ES-I3 (cell line): ENCODE results near the gene TAMM41.
"Not testable (repeated sequence)": the region's sequence is repeated elsewhere in the genome, so short reads cannot be mapped to it uniquely, and the experiment has no call there.

Source experiments
- H3K36me3 ChIP-seq: 2 replicates; pipeline ENCODE4 v1.6.1; 2013; ENCODE audit warnings: mild to moderate bottlenecking, low read length, control low read depth, moderate library complexity; ENCODE audit not compliant: insufficient read depth
- H3K4me1 ChIP-seq: 2 replicates; pipeline ENCODE4 v1.6.1; 2013; ENCODE audit warnings: mild to moderate bottlenecking, control low read depth, low read length; ENCODE audit not compliant: insufficient read depth
- H3K9ac ChIP-seq: 2 replicates; pipeline ENCODE4 v1.6.1; 2013; ENCODE audit warnings: low read depth, mild to moderate bottlenecking, low read length, moderate library complexity
- H3K9me3 ChIP-seq: 2 replicates; pipeline ENCODE4 v1.6.1; 2013; ENCODE audit warnings: mild to moderate bottlenecking, low read length, moderate library complexity; ENCODE audit not compliant: control insufficient read depth, insufficient read depth

The TAMM41 gene

DNA sequence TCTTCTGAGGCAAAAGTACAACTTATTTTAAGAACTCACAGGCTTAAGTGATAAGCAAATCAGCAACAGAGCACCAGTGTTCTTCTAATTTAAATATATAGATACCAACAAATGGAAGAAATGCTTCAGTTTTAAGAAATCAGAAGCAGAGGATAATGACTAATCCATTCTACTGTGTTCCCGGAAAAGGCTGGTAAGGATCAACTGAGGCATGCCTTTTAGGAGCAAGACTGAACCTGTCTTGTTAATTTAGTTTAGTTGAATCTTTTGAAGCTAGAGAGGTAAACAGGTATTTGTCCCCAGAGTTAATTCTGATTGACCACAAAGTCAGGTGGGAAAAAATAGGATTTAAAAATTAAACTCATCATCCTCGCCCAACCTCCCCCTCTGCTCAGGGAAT, 51.8 kb downstream of the TAMM41 start:
- Histone ChIP-seq H3K9me3 (no peaks in the 10 kb centered on the region), H3K36me3 (0 out of 2 replicates have a peak, but pooled peaks cover under 1% of the 10 kb centered on the region), H3K9ac (no peak overlapping the region), H3K4me1 (peaks cover 13% of the 10 kb centered on the region; the same call in 1 of the 2 replicates)

DNA sequence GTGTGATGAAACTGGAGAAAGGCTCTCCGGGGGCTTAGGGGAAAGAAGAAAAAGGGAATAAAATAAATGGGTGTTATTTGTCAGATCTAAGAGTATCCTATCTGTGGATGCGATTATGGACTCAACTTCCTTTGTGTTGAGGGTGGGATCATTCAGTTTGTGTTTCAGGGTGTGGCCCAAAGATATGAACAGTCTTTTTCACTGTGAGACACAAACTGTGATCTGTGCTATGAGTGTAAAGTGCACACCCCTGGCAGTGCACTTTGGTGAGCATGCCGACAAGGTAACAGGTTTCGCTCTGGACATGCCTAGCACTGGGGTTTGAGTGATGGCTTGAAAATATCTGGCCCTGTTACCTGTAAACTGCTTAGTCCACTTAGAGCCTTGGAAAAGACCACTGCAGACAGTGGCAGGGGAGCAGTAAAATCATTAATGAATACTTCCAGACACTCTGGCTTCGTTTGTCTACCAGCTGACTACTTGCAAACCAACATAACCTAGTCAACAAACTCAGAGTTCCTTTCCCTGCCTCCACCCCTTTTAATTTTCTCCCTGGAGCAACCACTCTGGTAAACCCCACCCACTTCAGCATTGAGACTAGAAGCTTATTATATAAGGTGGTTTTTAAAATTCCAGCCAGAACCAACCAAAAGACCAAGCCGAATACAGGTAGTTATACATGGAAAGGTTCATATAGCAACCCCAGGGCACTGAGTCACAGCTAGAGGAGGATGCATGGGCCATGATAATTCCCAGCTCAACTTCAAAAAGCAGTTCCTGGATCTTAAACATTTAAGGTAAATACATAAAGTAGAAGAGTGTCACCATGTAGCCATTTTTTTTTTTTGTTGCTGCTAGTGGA, 55.1 kb downstream of the TAMM41 start:
- peaks cover 15% of the 10 kb centered on the region; the same call in 1 of the 2 replicates for H3K36me3 ChIP-seq
- H3K9ac ChIP-seq = no peak overlapping the region
- H3K4me1 ChIP-seq = peaks cover 13% of the 10 kb centered on the region; the same call in 1 of the 2 replicates
- H3K9me3 ChIP-seq = no peaks in the 10 kb centered on the region; the same call in 1 of the 2 replicates

DNA sequence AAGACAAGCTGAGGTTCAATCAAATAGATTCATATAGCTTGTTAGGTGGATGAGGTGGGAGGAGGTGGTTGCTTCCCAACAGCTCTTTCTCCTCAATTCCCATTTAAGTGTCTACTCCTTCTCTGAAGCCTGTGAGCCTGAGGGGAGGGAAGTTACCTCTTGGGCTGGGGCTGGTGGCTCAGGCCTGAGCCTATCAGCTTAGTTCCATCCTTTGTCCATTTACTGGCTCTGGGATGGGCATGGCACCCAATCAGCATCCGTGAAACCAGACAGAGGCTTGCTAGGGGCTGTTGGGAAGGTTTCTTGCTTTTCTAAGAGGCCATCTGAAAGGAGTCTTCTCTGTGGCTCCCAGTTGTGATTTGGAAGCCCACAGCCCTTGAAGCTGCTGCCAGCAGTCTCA, 57.3 kb downstream of the TAMM41 start:
- H3K36me3 ChIP-seq = peaks cover 19% of the 10 kb centered on the region; the same call in 1 of the 2 replicates
- no peak overlapping the region for H3K9ac ChIP-seq
- H3K9me3 ChIP-seq = no peaks in the 10 kb centered on the region; the same call in 1 of the 2 replicates
- H3K4me1 ChIP-seq = no peaks in the 10 kb centered on the region

DNA sequence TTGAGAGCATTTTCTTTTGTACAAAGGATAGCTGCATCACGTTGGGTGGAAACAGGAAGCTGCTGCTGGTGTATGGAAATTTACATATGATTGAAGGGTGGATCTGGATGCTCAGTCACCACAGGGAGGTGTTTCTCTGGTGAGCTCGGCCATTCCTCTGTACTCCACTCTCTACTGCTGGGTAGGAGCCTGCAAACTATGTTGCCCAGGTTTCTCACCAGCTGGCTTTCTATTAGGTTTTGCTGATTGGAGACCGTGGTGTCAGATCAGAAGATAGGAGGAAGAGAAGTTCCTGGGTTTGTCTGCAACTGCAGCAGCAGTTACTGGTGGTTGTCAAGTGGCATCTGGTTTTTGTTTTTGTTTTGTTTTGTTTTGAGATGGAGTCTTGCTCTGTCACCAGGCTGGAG, 61.7 kb downstream of the TAMM41 start:
- Histone ChIP-seq H3K9ac (no peak overlapping the region), H3K9me3 (no peaks in the 10 kb centered on the region; the same call in 1 of the 2 replicates), H3K36me3 (peaks cover 18% of the 10 kb centered on the region; the same call in 1 of the 2 replicates), H3K4me1 (no peaks in the 10 kb centered on the region)

DNA sequence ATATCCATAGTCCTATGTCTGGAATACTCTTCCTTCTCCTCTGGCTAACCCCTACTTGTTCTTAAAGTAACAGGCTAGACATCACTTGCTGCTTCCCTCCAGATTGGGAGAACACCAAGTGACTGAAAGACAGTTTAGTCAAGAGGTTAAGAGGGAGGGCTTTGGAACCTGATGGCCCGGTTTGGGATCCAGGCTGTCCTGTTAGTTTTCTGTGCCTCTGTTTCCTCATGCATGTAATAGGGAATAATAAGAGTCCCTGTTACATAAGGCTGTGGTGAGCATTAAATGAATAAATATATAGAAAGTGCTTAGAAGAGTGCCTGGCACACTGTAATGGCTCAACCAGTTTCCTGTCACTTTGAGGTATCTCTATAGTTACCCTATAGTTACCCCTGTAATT, 66.3 kb downstream of the TAMM41 start:
- H3K9me3 ChIP-seq = no peaks in the 10 kb centered on the region
- H3K36me3 ChIP-seq = no peaks in the 10 kb centered on the region

DNA sequence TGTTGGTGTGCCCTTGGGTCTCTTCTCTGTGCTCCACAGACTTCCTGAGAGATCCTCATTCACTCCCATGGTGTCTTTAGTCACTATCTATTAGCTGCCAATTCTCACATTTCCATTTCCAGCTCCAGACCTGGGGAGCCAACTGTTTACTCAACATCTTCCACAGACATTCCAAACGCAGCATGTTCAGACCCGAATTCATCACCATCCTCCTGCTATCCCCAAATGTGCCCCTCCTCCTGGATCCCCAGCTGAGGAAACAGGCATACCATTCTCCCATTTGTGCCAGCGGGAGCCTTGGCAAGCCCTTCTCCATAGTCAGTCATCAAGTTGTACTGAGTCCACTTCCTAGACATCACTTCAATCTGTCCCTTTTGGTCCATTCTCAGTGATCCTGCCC, 67.1 kb downstream of the TAMM41 start:
- H3K9me3 ChIP-seq = no peaks in the 10 kb centered on the region
- no peaks in the 10 kb centered on the region for H3K36me3 ChIP-seq

More for the DNA sequence above, 66.3 kb downstream of the TAMM41 start:
- Histone ChIP-seq H3K9ac (no peak overlapping the region), H3K4me1 (no peaks in the 10 kb centered on the region)

DNA sequence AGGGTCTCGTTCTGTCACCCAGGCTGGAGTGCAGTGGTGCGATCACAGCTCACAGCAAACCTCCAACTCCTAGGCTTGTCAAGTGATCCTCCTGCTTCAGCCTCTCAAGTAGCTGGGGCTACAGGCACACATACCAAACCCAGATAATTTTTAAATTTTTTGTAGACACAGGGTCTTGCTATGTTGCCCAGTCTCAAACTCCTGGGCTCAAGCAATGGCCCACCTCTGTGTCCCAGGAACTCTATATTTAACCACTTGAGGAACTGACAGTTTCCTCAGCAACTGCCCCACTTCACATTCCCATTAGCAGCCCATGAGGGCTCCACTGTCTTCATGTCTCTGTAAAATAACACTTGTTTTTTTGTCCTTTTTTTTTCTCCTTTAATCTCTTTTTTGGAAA, 68.4 kb downstream of the TAMM41 start:
- Histone ChIP-seq H3K4me1 (no peaks in the 10 kb centered on the region), H3K9ac (no peak overlapping the region), H3K9me3 (no peaks in the 10 kb centered on the region), H3K36me3 (no peaks in the 10 kb centered on the region)

More for the DNA sequence above, 67.1 kb downstream of the TAMM41 start:
- Histone ChIP-seq H3K9ac (no peak overlapping the region), H3K4me1 (no peaks in the 10 kb centered on the region)

DNA sequence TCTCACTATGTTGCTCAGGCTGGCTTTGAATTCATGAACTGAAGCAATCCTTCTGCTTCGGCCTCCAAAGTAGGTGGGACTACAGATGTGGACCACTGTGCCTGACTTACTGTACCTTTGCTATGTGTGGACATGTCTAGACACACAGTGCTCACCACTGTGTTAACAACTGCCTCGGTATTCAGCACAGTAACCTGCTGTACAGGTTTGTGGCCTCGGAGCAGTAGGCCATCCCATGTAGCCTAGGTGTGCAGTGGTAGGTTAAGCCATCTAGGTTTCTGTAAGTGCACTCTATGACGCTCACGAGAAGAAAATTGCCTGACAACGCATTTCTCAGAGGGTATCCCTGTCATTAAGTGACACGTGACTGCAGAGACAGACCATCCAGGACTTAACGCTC, 70.3 kb downstream of the TAMM41 start:
- Histone ChIP-seq H3K9me3 (no peaks in the 10 kb centered on the region), H3K9ac (no peak overlapping the region), H3K36me3 (no peaks in the 10 kb centered on the region), H3K4me1 (no peaks in the 10 kb centered on the region; the same call in 1 of the 2 replicates)

DNA sequence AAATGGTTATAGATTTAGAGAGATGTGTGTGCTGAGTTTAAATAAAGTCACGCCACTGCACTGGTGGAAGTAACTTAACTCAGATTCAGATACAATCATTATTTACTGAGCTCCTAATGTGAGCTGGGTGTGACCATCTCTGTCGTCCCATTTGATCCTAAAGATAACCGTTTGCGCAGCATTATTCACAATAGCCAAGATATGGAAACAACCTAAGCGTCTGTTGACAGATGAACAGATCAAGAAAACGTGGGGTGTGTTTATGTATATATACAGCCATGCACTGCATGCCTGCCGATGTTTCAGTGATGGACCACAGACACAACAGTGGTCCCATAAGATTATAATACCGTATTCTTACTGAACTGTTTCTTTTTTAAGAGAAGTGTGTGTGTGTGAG, 71.2 kb downstream of the TAMM41 start:
- Histone ChIP-seq H3K9me3 (no peaks in the 10 kb centered on the region), H3K4me1 (peaks cover 4% of the 10 kb centered on the region; the same call in 1 of the 2 replicates), H3K36me3 (no peaks in the 10 kb centered on the region), H3K9ac (no peak overlapping the region)

DNA sequence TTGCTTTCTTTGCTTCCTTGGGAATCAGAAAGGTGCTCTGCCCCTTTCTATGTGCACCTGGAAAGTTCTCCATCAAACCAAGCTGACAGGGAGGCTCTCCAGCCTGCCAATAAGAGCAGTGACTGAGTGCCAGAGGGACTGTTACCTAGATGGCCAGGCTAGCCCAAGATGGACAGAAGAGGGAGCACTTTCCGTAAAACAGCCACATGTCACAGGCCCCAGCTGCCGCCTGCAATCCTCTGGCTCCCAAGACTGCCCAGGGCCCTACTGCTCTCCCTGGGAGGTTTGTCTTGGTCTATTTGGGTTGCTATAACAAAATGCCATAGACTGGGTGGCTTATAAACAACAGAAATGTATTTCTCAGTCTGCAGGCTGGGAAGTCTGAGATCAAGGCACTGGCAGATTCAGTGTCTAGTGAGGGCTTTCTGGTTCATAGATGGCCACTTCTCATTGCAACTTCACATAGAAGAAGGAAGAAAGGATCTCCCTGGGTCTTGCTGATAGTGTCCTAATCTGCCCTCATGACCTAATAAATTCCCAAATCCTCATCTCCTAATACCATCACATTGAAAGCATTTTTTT, 72.3 kb downstream of the TAMM41 start:
- Histone ChIP-seq H3K4me1 (peaks cover 13% of the 10 kb centered on the region), H3K9me3 (no peaks in the 10 kb centered on the region), H3K9ac (no peak overlapping the region), H3K36me3 (no peaks in the 10 kb centered on the region)

DNA sequence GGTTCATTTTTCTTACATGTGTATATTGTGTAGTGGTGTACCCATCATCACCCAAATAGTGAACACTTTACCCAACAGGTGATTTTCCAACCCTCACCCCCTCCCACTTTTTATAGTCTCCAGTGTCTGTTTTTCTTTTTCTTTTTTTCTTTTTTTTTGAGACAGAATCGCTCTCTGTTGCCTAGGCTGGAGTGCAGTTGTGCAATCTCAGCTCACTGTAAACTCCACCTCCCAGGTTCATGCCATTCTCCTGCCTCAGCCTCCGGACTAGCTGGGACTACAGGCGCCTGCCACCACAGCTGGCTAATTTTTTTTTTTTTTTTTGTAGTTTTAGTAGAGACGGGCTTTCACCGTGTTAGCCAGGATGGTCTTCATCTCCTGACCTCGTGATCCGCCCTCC, 74.8 kb downstream of the TAMM41 start:
- not testable (repeated sequence) for H3K36me3 ChIP-seq, H3K9me3 ChIP-seq, H3K9ac ChIP-seq
- H3K4me1 ChIP-seq = peaks cover 13% of the 10 kb centered on the region

DNA sequence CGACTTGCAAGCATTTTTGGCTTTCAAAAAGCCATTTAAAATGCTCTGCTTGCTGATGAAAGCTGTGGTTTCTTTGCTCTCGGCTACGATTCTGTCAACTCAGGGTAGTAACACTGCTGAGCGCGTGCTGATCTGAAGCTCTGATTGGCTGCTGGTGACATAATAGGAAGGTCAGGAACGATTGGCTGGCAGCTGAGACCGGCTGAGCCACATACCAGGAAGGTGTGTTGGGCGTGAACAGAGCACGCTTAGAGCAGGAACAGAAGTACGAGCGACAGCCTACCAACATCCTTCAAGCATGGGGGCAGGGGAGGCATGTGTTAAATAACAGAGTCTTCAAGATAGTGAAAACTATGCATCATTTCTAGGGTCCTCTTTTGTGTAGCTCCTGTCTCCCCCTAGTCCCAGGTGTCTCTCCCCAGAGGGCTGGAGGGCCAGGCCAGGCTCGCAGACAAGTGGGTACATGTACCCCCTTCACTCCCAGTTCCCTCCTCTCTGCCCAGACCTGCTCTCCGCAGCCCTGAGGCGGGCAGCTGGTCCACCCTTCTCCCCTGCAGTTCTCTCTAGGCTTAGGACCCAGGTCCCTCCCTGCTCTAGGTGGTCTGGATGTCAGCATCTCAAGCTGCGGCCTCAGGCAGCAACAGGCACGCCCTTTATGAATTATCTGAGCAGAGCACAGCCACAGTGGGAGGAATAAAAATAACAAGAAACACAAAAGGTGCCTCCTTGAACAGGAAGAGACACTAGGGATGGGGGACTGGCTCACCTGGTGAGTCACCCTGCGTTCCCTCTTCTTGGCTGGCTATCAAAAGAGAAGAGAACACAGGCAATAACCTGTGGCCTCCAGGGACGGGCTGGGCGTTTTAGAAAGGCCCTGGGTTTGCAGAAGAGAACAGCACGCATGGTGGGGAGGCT, 76.0 kb downstream of the TAMM41 start:
- no peaks in the 10 kb centered on the region for H3K36me3 ChIP-seq
- peak overlapping the region; percentile 33; the same call in 1 of the 2 replicates for H3K9ac ChIP-seq
- peaks cover 13% of the 10 kb centered on the region for H3K4me1 ChIP-seq
- H3K9me3 ChIP-seq = no peaks in the 10 kb centered on the region

DNA sequence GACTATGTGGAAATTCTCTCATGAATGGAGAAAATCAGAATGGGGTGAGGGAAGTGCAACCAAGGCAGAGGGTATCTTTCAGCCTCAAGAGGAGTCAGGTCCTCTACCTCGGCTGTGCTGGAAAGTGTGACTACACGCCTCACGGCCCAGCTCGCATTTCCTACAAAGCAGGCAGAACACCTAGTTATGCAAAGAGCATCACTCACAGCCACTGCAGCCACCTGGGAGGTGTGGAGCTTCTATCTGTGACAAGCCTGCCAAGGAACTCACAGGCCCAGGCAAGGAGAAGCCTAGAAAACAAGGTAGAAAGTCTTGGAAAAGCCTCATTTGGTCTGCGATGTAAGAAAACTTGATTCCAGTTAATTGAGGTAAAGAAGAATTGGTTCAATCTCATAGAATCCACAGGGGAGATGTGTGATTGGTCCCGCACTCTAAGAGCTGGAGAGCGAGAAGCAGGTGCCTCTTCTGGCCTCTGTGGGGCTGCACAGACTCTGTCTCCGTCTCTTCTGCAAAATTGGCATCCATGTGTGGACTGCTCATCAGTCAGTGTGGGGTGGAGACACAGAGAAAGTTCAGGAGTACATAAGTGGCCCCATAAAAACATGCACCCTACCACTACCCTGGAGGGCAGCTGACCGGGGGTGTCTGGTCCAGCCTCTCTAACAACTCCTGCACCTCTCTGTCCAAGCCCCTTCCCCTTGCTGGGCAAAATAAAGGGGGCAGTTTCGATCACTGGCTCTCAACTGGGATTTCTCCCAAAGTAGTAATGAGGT, 76.8 kb downstream of the TAMM41 start:
- Histone ChIP-seq H3K9me3 (no peaks in the 10 kb centered on the region), H3K4me1 (peaks cover 13% of the 10 kb centered on the region), H3K36me3 (no peaks in the 10 kb centered on the region), H3K9ac (peak overlapping the region; percentile 33; the same call in 1 of the 2 replicates)
